ENCODE results near the gene SEPTIN2.

DNA sequence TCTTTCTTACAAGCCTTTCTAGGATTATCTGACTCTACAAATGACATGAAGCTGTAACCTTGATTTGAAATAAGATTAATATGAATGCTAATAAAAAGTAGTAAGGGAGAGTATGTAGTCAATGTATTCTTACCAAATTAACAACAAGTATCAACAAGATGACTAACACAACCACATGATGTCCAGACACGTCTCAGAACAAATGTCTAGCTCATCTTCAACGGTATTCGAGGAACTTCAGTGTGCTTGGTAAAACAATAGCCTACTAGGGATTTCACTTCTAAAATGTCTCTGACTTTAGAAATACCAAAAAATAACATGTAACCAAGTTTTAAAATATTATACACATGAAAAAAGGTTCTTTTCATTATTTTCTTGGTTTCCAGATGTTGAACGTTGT is 3.6 kb upstream of the SEPTIN2 start:
- TF ChIP-seq, protein P1, sequence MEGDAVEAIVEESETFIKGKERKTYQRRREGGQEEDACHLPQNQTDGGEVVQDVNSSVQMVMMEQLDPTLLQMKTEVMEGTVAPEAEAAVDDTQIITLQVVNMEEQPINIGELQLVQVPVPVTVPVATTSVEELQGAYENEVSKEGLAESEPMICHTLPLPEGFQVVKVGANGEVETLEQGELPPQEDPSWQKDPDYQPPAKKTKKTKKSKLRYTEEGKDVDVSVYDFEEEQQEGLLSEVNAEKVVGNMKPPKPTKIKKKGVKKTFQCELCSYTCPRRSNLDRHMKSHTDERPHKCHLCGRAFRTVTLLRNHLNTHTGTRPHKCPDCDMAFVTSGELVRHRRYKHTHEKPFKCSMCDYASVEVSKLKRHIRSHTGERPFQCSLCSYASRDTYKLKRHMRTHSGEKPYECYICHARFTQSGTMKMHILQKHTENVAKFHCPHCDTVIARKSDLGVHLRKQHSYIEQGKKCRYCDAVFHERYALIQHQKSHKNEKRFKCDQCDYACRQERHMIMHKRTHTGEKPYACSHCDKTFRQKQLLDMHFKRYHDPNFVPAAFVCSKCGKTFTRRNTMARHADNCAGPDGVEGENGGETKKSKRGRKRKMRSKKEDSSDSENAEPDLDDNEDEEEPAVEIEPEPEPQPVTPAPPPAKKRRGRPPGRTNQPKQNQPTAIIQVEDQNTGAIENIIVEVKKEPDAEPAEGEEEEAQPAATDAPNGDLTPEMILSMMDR (conservative IDR thresholded peaks at IDR 0.05; ENCODE audit: low read length), result no peak
- no peak for TF ChIP-seq EZH2phosphoT487 (IDR thresholded peaks at IDR 0.05; ENCODE audit: borderline replicate concordance, low read depth, low read length)

All from OCI-LY7 (cell line).